ENCODE measurements around the gene GABARAP. TPM values are rescaled to one million over a fixed set of nuclear protein-coding genes. Genes with fewer than 3 reads are reported as not detected.
A peak's percentile ranks its signal among the peaks of the same experiment; 100 is the strongest.

Gene GABARAP
- total RNA-seq, 1 donor from 2014 or later = 449 TPM

GRCh38 chr17:7284911-7285310 lies 42.7 kb upstream of the GABARAP start:
- Mint-ChIP-seq H3K36me3 (ENCODE audit: low read depth) (no peaks in the 10 kb centered on the region), H3K27ac (ENCODE audit: unreplicated experiment) (no peak overlapping the region), H3K4me1 (ENCODE audit: low read depth) (peaks cover 17% of the 10 kb centered on the region), H3K9me3 (ENCODE audit: low read depth) (no peaks in the 10 kb centered on the region), H3K27me3 (ENCODE audit: low read depth) (peaks cover 28% of the 10 kb centered on the region), H3K4me3 (ENCODE audit: unreplicated experiment) (no peak overlapping the region)
- no peak for DNase-seq (ENCODE audit: low spot score)
- TF ChIP-seq CTCF (IDR thresholded peaks at IDR 0.05) = no peak

DNA sequence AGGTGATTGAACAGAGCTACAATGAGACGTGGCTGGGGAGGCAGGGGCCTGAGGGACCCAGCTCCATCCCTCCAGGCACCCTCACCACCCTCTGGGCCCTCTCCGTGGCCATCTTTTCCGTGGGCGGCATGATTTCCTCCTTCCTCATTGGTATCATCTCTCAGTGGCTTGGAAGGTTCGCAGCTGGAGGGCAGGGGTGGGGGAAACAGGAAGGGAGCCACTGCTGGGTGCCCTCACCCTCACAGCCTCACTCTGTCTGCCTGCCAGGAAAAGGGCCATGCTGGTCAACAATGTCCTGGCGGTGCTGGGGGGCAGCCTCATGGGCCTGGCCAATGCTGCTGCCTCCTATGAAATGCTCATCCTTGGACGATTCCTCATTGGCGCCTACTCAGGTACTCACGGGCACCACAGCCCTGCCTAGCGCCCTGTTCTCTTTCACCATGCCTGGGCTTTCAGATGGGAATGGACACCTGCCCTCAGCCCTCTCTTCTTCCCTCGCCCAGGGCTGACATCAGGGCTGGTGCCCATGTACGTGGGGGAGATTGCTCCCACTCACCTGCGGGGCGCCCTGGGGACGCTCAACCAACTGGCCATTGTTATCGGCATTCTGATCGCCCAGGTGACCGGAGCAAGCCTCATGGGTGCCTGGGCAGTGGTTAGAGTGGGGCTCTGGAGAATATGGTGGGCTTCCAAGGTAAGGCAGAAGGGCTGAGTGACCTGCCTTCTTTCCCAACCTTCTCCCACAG lies 41.4 kb upstream of the GABARAP start:
- TF ChIP-seq CTCF (IDR thresholded peaks at IDR 0.05) = no peak
- no peaks in the 10 kb centered on the region for H3K36me3 Mint-ChIP-seq (ENCODE audit: low read depth)
- no peak overlapping the region for H3K27ac Mint-ChIP-seq (ENCODE audit: unreplicated experiment)
- no peak overlapping the region for H3K4me3 Mint-ChIP-seq (ENCODE audit: unreplicated experiment)
- peaks cover 27% of the 10 kb centered on the region for H3K27me3 Mint-ChIP-seq (ENCODE audit: low read depth)
- peaks cover 17% of the 10 kb centered on the region for H3K4me1 Mint-ChIP-seq (ENCODE audit: low read depth)
- no peak for DNase-seq (ENCODE audit: low spot score)
- H3K9me3 Mint-ChIP-seq (ENCODE audit: low read depth) = no peaks in the 10 kb centered on the region

DNA sequence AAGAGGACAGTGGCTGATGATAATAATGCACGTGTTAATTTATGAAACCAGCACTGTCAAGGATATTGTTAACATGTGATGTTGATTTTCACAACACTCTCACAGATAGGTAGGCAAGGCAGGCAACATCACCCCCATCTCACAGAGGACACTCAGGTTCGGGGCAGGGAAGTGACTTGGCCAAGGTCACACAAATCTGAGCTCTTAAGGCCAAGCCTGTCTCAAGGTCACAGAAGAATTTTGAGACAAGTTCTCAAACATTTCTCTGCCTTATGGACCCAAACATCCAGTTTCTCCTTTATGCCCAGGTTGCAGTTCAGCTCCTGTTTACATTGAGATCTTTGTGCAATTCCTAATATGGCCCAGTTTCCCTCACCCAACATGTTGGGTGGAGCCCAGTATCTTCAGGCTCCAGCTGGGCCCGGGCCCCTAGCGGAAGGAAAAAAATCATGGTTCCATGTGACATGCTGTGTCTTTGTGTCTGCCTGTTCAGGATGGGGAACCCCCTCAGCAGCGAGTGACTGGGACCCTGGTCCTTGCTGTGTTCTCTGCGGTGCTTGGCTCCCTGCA lies 40.6 kb upstream of the GABARAP start:
- Mint-ChIP-seq H3K4me3 (ENCODE audit: unreplicated experiment) (peak overlapping the region; percentile 25), H3K4me1 (ENCODE audit: low read depth) (peaks cover 17% of the 10 kb centered on the region), H3K27me3 (ENCODE audit: low read depth) (peaks cover 20% of the 10 kb centered on the region), H3K27ac (ENCODE audit: unreplicated experiment) (no peak overlapping the region), H3K9me3 (ENCODE audit: low read depth) (no peaks in the 10 kb centered on the region), H3K36me3 (ENCODE audit: low read depth) (no peaks in the 10 kb centered on the region)
- TF ChIP-seq CTCF (IDR thresholded peaks at IDR 0.05) = no peak
- no peak for DNase-seq (ENCODE audit: low spot score)

DNA sequence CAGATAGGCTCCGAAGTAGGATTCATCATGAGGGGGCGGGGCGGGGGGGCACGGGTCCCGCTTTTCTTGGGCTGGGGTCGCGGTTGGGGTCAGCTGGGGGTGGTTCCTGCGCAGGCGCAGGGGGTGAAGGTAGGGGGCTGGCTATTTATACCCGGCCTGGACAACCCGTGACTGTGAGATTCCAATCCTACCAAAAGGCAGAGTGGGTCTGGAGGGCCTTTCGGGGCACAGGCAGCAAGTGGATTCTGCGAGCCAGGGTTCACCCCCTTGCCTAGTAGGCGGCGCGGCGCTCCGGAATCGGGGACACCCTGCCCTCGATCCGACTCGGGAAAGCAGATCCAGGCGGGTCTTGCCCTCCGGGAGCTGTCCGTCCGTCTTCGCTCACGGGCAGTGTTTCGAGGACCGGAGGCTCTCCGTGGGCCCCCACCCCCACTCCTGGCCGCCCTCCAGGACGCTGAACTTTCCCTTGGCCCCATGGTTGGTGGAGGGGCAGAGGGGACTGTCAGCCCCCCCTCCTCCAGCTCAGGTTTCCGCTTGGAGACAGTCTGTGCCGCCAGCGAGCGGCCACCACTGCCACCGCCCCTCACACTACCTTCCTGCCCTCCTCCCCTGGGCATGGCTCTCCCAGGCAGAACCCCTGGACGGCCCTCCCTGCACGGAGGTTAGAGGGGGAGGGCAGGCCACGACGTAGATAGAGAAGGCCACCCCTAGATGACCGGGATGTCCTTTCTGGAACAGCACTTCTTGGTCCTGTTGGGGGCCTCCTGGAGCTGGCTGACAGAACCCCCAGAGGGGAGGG lies 39.9 kb upstream of the GABARAP start:
- no peak for DNase-seq (ENCODE audit: low spot score)
- H3K4me1 Mint-ChIP-seq (ENCODE audit: low read depth) = peaks cover 17% of the 10 kb centered on the region
- H3K4me3 Mint-ChIP-seq (ENCODE audit: unreplicated experiment) = peak overlapping the region; percentile 75
- no peak overlapping the region for H3K27ac Mint-ChIP-seq (ENCODE audit: unreplicated experiment)
- no peak for TF ChIP-seq CTCF (IDR thresholded peaks at IDR 0.05)
- H3K36me3 Mint-ChIP-seq (ENCODE audit: low read depth) = no peaks in the 10 kb centered on the region
- H3K27me3 Mint-ChIP-seq (ENCODE audit: low read depth) = peaks cover 13% of the 10 kb centered on the region
- no peaks in the 10 kb centered on the region for H3K9me3 Mint-ChIP-seq (ENCODE audit: low read depth)
